Spinal cord (tissue), 10 donors: Measurements from ENCODE around the gene TACR2. TPM values are rescaled to one million over a fixed set of nuclear protein-coding genes. Genes with fewer than 3 reads are reported as not detected.
A peak's percentile ranks its signal among the peaks of the same experiment; 100 is the strongest.

ENCODE experiments used
- DNase-seq, 6 donors: peaks; one replicate each; pipeline versions ENCODE4 v3.0.0 to v3.0.0-alpha.2; 2013 to 2015; ENCODE audit warnings: low spot score in 6 of 6, low read depth in 4 of 6
- H3K27ac ChIP-seq: one replicate; pipeline ENCODE4 v1.5.1; 2013; ENCODE audit warnings: low read depth, low read length, control low read depth
- H3K27me3 ChIP-seq: one replicate; pipeline ENCODE4 v1.6.1; 2013; ENCODE audit warnings: low read length; ENCODE audit not compliant: control insufficient read depth, insufficient read depth
- H3K36me3 ChIP-seq: one replicate; pipeline ENCODE4 v1.6.1; 2013; ENCODE audit warnings: low read length; ENCODE audit not compliant: control insufficient read depth, insufficient read depth
- H3K4me1 ChIP-seq: one replicate; pipeline ENCODE4 v1.6.1; 2013; ENCODE audit warnings: low read length; ENCODE audit not compliant: control insufficient read depth, insufficient read depth
- H3K4me3 ChIP-seq: one replicate; pipeline ENCODE4 v1.5.1; 2013; ENCODE audit warnings: low read depth, low read length, control low read depth
- H3K9me3 ChIP-seq: one replicate; pipeline ENCODE4 v1.6.1; 2013; ENCODE audit warnings: low read length; ENCODE audit not compliant: control insufficient read depth, insufficient read depth
- WGBS: methylation state at CpG from one replicate; pipeline ENCODE4 v1.1.5; 2013; ENCODE audit warnings: missing lambda C conversion rate; ENCODE audit not compliant: insufficient coverage; 5-methylcytosine and 5-hydroxymethylcytosine counted together
- polyA plus RNA-seq, 2 donors: library from polyadenylated mRNA; unstranded; fragments of 120-200 nt; gene quantifications; one replicate each; pipeline ENCODE4 v1.2.1, GENCODE V29; 2013; ENCODE audit not compliant: insufficient read length in 2 of 2
- total RNA-seq, 2 donors: library from RNA; depleted of rRNA in 1 of 2; stranded (reverse); fragments of 120-200 nt in 1 of 2; fragments of >200 nt in 1 of 2; gene quantifications; one replicate each; pipeline versions ENCODE4 v1.2.3 to v1.2.4, GENCODE V29; 2013 to 2014
- donor health status: healthy.

Gene TACR2
- total and polyA plus RNA-seq, 4 donors: 0.10 to 1.8 (median 1.0) TPM

DNA sequence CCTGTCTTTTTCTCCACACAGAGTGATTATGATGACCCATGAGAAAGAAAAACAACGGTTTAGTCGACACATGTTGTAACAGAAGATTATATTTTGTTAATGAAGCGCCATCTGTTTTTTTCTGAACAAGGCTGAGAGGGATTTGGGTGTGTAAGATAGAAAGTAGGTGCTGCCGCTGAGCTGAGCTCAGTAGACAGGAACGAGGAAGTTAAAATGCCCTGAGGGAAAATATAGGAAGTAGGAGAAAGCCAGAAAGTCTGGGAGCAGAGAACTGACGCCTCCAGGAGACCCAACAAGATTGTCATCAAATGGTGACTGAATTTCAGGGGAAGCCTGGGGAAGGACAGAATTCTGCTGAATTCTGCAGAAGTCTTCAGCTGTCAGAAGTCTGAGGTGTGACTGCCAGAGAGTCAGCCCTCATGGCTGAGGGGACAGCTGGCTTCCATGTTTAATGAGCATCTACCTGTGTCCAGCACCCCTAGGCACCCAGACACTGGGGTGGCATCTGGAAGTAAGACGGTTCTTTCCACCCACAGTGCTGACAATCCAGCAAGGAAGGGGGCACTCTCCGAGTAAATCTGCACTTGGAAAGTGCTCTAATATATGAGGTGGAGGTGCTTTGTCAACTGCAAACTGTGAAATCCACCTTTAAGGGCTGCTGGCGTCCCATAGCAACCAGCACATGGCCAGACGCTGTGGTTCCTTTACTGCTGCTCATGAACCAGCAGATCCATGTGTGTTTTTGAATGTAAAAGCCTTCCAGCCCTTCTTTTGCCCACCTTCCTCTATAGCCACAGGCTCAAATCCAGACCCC is 22.0 kb upstream of the TACR2 start:
- 48% methylated on average over 10 of the region's 10 CpGs for WGBS
- Histone ChIP-seq H3K27me3 (no peaks in the 10 kb centered on the region), H3K4me3 (no peak overlapping the region), H3K27ac (no peak overlapping the region), H3K36me3 (no peaks in the 10 kb centered on the region), H3K9me3 (peaks cover 2% of the 10 kb centered on the region), H3K4me1 (peaks cover 7% of the 10 kb centered on the region)
- DNase-seq: peak in 2 of 6 donors; percentile 19 to 66

DNA sequence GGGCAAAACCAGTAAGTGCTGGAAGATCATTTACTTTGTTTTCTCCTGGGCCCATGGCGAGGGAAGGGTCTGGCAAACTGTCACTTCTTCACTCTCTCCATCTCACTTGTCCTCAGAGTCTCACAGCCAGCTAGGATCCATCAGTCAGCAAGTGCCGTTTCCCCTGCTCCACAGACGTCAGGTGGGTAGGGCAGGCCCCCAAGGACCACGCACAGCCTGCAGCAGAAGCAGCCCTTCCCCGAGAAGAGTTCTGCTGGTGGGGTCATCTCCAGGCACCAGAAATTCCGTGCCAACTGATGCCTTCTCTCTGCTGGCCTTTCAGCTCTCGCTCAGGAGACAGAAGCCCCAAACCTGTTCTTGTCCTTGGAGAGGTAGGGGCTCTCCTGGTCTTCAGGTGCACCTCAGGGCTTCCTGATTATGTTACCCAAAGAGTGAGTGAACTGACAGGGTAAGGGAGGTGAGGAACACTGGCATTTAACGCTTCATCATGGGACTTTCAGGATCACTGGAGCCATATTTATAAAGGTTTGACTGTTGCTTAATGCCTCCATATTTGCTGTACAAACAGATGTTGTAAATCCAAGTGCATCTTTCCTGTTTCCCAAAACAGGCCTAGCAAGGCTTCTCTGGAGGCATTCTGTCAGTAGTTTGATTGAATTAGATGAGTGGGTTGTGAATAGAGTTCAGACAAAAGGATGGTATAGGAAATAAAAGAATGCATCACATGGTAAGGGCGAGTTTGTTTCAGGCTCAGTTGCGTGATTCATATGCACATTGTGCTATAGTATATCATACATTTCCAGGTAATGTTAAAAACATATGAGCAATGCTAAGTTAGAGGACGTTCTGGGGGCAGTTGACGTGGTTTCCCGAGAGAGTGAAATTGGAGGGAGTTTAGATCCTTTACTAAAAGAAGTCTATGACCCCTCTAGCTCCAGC is 20.9 kb upstream of the TACR2 start:
- DNase-seq: peak in 1 of 6 donors; percentile 12
- Histone ChIP-seq H3K27ac (no peak overlapping the region), H3K36me3 (no peaks in the 10 kb centered on the region), H3K9me3 (peaks cover 2% of the 10 kb centered on the region), H3K4me3 (no peak overlapping the region), H3K27me3 (no peaks in the 10 kb centered on the region), H3K4me1 (peaks cover 7% of the 10 kb centered on the region)
- WGBS: 89% methylated on average over 6 of the region's 13 CpGs

DNA sequence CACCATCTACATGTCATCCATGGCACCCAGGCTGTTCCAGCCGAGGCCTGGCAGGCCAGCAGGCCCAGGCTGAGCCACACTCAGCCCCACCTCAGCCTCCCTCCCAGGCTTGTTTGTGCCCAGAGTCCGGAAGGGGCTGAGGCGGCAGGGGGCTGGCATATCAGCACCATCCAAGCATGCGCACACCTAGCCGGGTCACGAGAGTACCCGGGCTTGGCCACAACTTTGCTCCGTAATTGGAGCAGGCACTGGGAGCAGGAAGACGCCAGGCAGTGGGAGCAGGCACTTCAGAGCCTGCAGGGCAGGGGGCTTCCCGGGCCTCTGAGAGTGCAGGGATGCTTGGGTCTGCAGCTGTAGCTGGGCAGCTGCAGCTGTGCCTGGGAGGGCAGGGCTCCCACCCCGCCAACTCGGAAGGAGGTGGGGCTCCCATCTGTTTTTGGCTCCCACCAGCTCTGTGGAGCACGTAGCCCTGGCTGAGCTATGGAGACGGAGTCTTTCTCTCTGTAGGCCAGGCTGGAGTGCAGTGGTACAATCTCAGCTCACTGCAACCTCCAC is 19.3 kb upstream of the TACR2 start:
- Histone ChIP-seq H3K4me3 (no peak overlapping the region), H3K4me1 (peaks cover 7% of the 10 kb centered on the region), H3K9me3 (peaks cover 2% of the 10 kb centered on the region), H3K36me3 (no peaks in the 10 kb centered on the region), H3K27ac (no peak overlapping the region), H3K27me3 (no peaks in the 10 kb centered on the region)
- DNase-seq: no peak
- 79% methylated on average over 14 of the region's 14 CpGs for WGBS

DNA sequence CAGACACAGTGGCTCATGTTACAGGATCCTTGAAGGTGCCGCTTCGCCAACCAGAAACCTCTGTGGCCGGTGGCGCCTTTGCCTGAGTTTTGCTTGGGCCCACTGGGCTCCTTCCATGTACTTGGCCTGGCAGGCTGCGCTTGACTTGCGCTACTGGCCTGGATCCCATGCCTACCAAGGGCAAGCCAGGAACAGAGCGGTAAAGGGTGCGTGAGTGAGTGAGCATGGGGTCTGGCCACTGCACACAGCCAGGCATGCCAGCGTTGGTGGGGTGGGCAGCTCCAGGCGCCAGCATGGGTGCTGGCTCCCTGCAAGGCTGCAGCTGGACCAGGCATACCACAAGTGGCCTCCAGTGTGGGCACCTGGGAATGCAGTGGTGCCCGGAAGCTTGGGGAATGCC is 18.2 kb upstream of the TACR2 start:
- no peak overlapping the region for H3K27ac ChIP-seq
- H3K36me3 ChIP-seq: no peaks in the 10 kb centered on the region
- no peak for DNase-seq
- 98% methylated on average over 11 of the region's 11 CpGs for WGBS
- peaks cover 7% of the 10 kb centered on the region for H3K4me1 ChIP-seq
- no peak overlapping the region for H3K4me3 ChIP-seq
- H3K9me3 ChIP-seq: peaks cover 2% of the 10 kb centered on the region
- no peaks in the 10 kb centered on the region for H3K27me3 ChIP-seq

DNA sequence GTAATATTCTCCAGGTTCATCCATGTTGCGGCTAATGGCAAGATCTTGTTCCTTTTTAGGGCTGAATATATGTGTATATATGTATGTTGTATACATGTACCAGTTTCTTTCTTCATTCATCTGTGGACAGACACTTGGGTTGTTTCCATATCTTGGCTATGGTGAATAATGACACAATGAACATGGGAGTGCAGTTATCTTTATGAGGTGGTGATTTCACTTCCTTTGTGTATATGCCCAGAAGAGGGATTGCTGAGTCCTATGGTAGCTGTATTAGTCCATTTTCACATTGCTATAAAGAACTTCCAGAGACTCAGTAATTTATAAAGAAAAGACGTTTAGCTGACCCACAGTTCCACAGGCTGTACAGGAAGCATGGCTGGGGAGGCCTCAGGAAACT is 17.5 kb upstream of the TACR2 start:
- H3K36me3 ChIP-seq: no peaks in the 10 kb centered on the region
- peaks cover 2% of the 10 kb centered on the region for H3K9me3 ChIP-seq
- H3K4me1 ChIP-seq: peaks cover 3% of the 10 kb centered on the region
- no peaks in the 10 kb centered on the region for H3K27me3 ChIP-seq
- no peak overlapping the region for H3K4me3 ChIP-seq
- no peak overlapping the region for H3K27ac ChIP-seq
- DNase-seq: no peak
- WGBS: no CpG with 5 or more reads among the region's 2 CpGs

DNA sequence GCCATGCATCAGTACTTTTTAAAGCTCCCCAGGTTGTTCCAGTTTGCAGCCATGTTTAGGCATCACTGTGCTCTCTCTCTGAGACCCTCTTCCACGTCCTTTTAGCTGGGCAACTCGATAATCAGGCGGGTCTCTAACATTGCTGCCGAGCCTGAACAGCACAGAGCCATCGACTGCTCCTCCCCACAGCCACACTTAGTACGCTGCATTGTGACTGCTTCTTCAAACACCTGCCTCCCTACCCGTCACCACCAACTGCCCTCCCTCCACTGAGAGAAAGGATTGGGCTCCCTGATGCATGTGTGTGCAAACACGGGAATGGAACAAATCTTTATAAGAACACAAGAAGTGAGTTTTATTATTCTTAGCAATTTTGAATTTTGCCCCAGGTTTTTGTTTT is 11.4 kb upstream of the TACR2 start:
- Histone ChIP-seq H3K27ac (no peak overlapping the region), H3K4me3 (no peak overlapping the region), H3K27me3 (no peaks in the 10 kb centered on the region), H3K9me3 (no peaks in the 10 kb centered on the region), H3K36me3 (no peaks in the 10 kb centered on the region), H3K4me1 (no peaks in the 10 kb centered on the region)
- 51% methylated on average over 6 of the region's 8 CpGs for WGBS
- no peak for DNase-seq

DNA sequence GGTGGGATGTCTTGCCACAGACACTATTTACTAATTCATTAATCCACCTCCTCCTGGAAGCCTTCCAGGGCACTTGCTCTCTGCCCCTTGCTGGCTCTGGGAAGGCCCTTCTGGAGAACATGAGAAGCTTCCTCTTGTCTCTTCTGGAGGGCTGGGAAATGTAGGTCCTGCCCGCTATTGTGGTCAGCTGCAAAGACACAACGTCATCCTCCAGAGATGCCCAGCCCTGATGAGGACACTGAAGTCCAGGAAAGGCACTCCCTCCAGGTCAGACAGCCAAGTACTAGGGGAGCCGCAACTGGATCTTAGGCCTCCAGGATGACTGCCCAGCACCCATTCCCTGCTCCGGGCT is 9.6 kb upstream of the TACR2 start:
- WGBS: 94% methylated on average over 4 of the region's 4 CpGs

DNA sequence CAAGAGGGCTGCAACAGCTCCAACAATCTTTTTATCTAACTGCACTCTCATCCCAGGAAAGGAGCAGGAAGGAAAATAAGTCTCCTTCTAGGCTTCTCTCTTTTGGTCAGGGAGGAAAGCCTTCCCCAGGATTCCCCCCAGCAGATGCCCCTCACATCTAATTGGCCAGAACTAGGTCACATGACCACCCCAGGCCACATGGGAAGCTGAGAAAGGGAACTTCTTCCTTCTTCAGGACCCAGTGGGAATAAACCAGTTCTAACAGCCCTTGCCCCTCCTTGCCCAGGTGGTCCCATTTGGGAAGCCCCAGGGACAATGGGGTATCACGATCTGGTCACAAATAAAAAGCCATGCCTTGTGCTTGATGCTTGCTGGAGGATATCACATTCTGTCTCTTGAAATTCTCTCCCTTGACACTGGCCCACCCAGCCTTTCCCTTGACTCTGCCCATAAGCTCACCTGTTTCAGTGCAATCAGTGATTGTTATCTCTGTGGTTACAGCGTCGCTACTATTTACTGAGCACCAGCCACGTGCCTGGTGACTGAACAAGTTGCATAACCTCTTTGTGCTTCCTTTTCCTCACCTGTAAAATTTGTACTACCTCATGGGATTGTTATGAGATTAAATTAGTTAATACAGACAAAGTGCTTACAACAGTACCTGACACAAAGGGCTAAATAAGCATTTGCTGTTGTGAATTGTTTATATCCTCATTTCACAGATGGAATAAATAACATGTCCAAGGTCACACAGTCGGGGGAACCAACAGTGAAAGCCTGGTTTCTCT is 9.0 kb upstream of the TACR2 start:
- no peaks in the 10 kb centered on the region for H3K36me3 ChIP-seq
- WGBS: 92% methylated on average over 2 of the region's 5 CpGs
- H3K4me3 ChIP-seq: no peak overlapping the region
- no peaks in the 10 kb centered on the region for H3K4me1 ChIP-seq
- DNase-seq: no peak
- no peak overlapping the region for H3K27ac ChIP-seq
- no peaks in the 10 kb centered on the region for H3K9me3 ChIP-seq
- no peaks in the 10 kb centered on the region for H3K27me3 ChIP-seq

More for the DNA sequence above, 9.6 kb upstream of the TACR2 start:
- no peaks in the 10 kb centered on the region for H3K9me3 ChIP-seq
- no peak overlapping the region for H3K27ac ChIP-seq
- no peak overlapping the region for H3K4me3 ChIP-seq
- no peaks in the 10 kb centered on the region for H3K36me3 ChIP-seq
- no peaks in the 10 kb centered on the region for H3K4me1 ChIP-seq
- DNase-seq: no peak
- no peaks in the 10 kb centered on the region for H3K27me3 ChIP-seq

DNA sequence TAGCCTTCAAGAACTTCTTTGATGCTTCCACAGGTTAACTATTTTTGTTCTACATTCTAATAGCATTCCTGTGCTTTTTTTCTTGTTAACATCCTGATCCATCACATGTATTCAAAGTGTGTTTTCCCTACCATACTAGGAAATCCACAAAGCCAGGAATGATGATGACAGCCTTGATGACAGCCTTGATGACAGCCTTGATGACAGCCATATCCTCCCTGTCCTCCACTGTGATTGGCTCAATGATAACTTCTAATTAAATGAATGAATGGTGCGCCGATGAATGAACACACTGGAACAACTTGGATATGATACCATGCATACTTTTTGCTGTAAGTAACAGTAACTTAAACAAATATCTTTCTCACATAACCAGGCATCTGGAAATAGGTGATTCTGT is 8.3 kb upstream of the TACR2 start:
- Histone ChIP-seq H3K9me3 (no peaks in the 10 kb centered on the region), H3K36me3 (no peaks in the 10 kb centered on the region), H3K4me1 (no peaks in the 10 kb centered on the region), H3K27me3 (no peaks in the 10 kb centered on the region), H3K27ac (no peak overlapping the region), H3K4me3 (no peak overlapping the region)
- no peak for DNase-seq
- WGBS: no CpG with 5 or more reads among the region's 2 CpGs
